GM18526 (cell line): ENCODE results near the gene SLC22A13.

Experiments
- POLR2A ChIP-seq: IDR thresholded peaks from 3 replicates; pipeline ENCODE4 v1.6.1; 2011; ENCODE audit not compliant: insufficient read length; ENCODE audit errors: extremely low read depth

Gene SLC22A13

GRCh38 chr3:38265604-38266307, at the start of gene SLC22A13:
SLC22A13 (plus strand) TSS chr3:38265812; CDS start chr3:38265861, 49 bp downstream.
- no peak for TF ChIP-seq POLR2A

GRCh38 chr3:38219609-38220197, 45.9 kb upstream of the SLC22A13 start:
- TF ChIP-seq POLR2A: no peak

- no peak for TF ChIP-seq POLR2A
These were observed 44.6 kb upstream of the SLC22A13 start for GRCh38 chr3:38221005-38221404.

GRCh38 chr3:38222032-38222634, 43.5 kb upstream of the SLC22A13 start:
- TF ChIP-seq POLR2A: no peak

GRCh38 chr3:38224357-38224756, 41.3 kb upstream of the SLC22A13 start:
- TF ChIP-seq POLR2A: no peak

GRCh38 chr3:38226273-38226672, 39.3 kb upstream of the SLC22A13 start:
- TF ChIP-seq POLR2A: no peak

GRCh38 chr3:38227989-38228388, 37.6 kb upstream of the SLC22A13 start:
- TF ChIP-seq POLR2A: no peak

GRCh38 chr3:38229036-38229435, 36.6 kb upstream of the SLC22A13 start:
- no peak for TF ChIP-seq POLR2A

- no peak for TF ChIP-seq POLR2A
These were observed 32.9 kb upstream of the SLC22A13 start for GRCh38 chr3:38232701-38233100.

- TF ChIP-seq POLR2A: no peak
These were observed 30.1 kb upstream of the SLC22A13 start for GRCh38 chr3:38235466-38235865.

- TF ChIP-seq POLR2A: no peak
These were observed 27.1 kb upstream of the SLC22A13 start for GRCh38 chr3:38238416-38239008.

GRCh38 chr3:38245930-38246329, 19.7 kb upstream of the SLC22A13 start:
- no peak for TF ChIP-seq POLR2A

- no peak for TF ChIP-seq POLR2A
These were observed 18.1 kb upstream of the SLC22A13 start for GRCh38 chr3:38247366-38248035.

GRCh38 chr3:38250198-38250597, 15.4 kb upstream of the SLC22A13 start:
- no peak for TF ChIP-seq POLR2A

- TF ChIP-seq POLR2A: no peak
These were observed 14.4 kb upstream of the SLC22A13 start for GRCh38 chr3:38251197-38251596.
